ENCODE data around the gene MPP4. TPM values are rescaled to one million over a fixed set of nuclear protein-coding genes. Genes with fewer than 3 reads are reported as not detected.

MPP4 gene
- total RNA-seq, 1 donor from 2014 or later = not detected

DNA sequence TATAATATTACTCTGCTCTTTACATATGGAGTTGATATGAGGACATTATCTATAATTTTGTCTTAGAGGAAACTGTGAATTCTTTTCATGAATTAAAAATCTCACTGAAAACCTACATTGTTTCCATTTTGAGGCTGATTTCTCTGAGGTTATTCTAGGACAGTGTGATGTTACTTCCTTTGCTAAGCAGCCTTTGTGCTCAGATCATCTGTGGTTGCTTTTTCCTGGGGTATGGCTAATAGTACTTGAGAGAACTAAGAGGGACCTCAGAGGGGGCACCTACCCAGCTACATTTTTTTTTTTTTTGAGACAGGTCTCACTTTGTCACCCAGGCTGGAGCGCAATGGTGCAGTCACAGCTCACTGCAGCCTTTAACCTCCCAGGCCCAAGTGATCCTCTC lies 8.7 kb upstream of the MPP4 start:
- FAIRE-seq = no peak
- H3K27me3 ChIP-seq (ENCODE audit: control insufficient read depth, insufficient read depth, low read length) = no peaks in the 10 kb centered on the region
- H3K4me3 ChIP-seq (ENCODE audit: low read depth, low read length) = no peak overlapping the region
- peaks cover 4% of the 10 kb centered on the region for H3K36me3 ChIP-seq (ENCODE audit: control insufficient read depth, insufficient read depth, low read length)
- TF ChIP-seq, protein P1, sequence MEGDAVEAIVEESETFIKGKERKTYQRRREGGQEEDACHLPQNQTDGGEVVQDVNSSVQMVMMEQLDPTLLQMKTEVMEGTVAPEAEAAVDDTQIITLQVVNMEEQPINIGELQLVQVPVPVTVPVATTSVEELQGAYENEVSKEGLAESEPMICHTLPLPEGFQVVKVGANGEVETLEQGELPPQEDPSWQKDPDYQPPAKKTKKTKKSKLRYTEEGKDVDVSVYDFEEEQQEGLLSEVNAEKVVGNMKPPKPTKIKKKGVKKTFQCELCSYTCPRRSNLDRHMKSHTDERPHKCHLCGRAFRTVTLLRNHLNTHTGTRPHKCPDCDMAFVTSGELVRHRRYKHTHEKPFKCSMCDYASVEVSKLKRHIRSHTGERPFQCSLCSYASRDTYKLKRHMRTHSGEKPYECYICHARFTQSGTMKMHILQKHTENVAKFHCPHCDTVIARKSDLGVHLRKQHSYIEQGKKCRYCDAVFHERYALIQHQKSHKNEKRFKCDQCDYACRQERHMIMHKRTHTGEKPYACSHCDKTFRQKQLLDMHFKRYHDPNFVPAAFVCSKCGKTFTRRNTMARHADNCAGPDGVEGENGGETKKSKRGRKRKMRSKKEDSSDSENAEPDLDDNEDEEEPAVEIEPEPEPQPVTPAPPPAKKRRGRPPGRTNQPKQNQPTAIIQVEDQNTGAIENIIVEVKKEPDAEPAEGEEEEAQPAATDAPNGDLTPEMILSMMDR (IDR thresholded peaks at IDR 0.05; ENCODE audit: insufficient read depth, low read length, severe bottlenecking) = no peak
- no peak for DNase-seq (ENCODE audit: low read depth)

DNA sequence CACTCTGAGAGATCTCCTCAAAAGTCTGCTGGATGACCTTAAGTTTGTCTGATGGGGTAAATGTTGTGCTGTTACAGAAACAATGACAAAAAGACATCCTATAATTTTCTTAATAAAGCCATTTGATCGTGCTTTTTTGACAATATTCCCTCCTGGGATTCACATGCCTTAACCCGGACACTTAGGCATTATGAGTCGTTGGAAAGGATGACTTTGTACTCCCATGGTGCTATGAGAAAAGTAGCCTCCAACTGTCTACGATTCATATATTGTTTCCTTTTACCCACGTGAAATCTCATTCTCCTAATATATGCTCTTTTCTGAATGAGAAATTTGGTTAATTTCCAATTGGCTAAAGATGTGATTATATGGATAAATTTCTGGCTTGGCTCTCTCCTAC lies 6.1 kb upstream of the MPP4 start:
- H3K36me3 ChIP-seq (ENCODE audit: control insufficient read depth, insufficient read depth, low read length) = peaks cover 4% of the 10 kb centered on the region
- H3K4me3 ChIP-seq (ENCODE audit: low read depth, low read length) = no peak overlapping the region
- TF ChIP-seq, protein P1 (IDR thresholded peaks at IDR 0.05; ENCODE audit: insufficient read depth, low read length, severe bottlenecking) = no peak
- DNase-seq (ENCODE audit: low read depth) = no peak
- FAIRE-seq = no peak
- H3K27me3 ChIP-seq (ENCODE audit: control insufficient read depth, insufficient read depth, low read length) = no peaks in the 10 kb centered on the region

DNA sequence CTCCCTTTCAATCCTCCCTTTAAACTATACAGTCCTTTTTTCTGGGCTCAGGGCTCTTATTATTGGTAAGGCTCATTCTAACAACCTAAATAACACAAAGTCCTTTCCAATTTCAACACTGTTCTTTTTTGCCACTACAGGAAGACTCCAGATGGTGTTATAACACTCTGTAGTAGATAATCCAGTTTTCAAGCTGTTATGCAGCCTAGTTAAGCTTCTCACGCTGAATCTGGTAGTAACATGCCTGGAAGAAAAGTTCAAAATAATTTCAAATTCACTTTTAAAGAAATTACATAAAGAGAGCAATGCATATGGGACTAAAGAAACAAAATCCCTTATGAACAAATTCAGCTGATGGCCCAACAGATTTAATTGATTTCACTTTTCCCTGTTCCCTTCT lies 3.2 kb upstream of the MPP4 start:
- Histone ChIP-seq H3K36me3 (ENCODE audit: control insufficient read depth, insufficient read depth, low read length) (no peaks in the 10 kb centered on the region), H3K27me3 (ENCODE audit: control insufficient read depth, insufficient read depth, low read length) (no peaks in the 10 kb centered on the region), H3K4me3 (ENCODE audit: low read depth, low read length) (no peak overlapping the region)
- DNase-seq (ENCODE audit: low read depth) = no peak
- FAIRE-seq = no peak
- TF ChIP-seq, protein P1 (IDR thresholded peaks at IDR 0.05; ENCODE audit: insufficient read depth, low read length, severe bottlenecking) = no peak

DNA sequence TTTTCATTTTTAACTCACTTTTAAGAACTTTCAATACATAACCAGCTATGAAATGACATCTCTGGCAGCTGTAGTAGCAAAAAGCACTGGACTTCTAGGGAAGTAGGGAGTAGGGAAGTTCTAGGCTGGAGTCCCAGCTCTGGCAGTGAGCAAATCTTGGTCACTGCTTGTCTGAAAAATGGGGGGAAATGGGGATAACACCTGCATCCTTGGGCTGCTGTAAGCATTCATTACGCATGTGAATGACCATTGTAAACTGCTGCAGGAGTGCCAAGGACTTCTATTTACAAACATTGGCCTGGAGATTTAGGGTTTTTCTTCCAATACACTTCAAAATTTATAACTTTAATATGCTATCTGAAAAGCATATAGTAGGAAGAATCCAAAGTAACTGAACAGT lies 972 bp upstream of the MPP4 start:
- TF ChIP-seq, protein P1 (IDR thresholded peaks at IDR 0.05; ENCODE audit: insufficient read depth, low read length, severe bottlenecking) = no peak
- Histone ChIP-seq H3K27me3 (ENCODE audit: control insufficient read depth, insufficient read depth, low read length) (no peaks in the 10 kb centered on the region), H3K36me3 (ENCODE audit: control insufficient read depth, insufficient read depth, low read length) (no peaks in the 10 kb centered on the region), H3K4me3 (ENCODE audit: low read depth, low read length) (no peak overlapping the region)
- no peak for FAIRE-seq
- DNase-seq (ENCODE audit: low read depth) = no peak

DNA sequence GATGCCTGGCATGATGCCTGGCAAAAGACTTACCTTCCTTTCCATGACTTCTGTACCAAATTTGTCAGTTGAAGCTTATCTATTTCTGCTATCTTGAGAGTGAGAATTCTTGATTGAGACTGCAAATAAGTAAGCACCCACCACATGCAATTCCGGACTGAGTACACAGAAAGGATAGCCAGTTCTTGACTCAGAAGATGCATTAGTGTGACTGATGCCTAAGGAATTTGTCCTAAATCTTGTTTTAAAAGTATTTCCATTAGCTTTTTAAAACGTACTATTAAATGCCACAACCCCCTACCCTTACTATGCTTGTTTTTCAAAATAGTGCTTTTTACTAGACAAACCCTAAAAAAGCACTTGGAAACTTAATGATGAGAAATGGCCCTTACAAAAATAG lies 545 bp downstream of the MPP4 start:
- no peaks in the 10 kb centered on the region for H3K27me3 ChIP-seq (ENCODE audit: control insufficient read depth, insufficient read depth, low read length)
- FAIRE-seq (no peak), DNase-seq (ENCODE audit: low read depth) (peak; percentile 28)
- H3K4me3 ChIP-seq (ENCODE audit: low read depth, low read length) = no peak overlapping the region
- no peaks in the 10 kb centered on the region for H3K36me3 ChIP-seq (ENCODE audit: control insufficient read depth, insufficient read depth, low read length)
- TF ChIP-seq, protein P1 (IDR thresholded peaks at IDR 0.05; ENCODE audit: insufficient read depth, low read length, severe bottlenecking) = no peak

DNA sequence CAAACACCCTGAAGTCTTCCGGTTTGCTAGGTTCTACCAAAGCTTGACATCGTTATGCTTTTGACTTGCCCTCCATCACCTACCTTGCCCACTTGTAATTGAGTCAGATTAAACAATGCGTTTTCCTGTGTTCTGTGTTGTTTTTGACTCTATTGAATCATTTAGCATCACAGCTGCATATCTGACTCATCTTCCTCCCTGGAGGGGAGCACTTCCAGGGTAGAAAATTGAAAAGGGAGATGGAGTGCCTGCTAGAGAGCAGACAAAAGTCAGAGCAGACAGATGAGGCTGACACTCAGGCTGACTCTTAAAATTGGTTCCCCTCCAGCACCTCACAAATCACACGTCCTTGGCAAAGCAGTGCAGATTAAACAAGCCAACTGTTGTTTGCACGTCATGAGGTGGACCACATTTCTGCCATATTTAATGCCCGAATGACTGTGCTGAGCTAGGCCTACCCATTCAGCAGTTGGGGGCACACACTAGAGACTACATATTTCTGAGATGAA lies 2.2 kb downstream of the MPP4 start:
- no peak overlapping the region for H3K4me3 ChIP-seq (ENCODE audit: low read depth, low read length)
- TF ChIP-seq, protein P1 (IDR thresholded peaks at IDR 0.05; ENCODE audit: insufficient read depth, low read length, severe bottlenecking) = no peak
- no peaks in the 10 kb centered on the region for H3K36me3 ChIP-seq (ENCODE audit: control insufficient read depth, insufficient read depth, low read length)
- FAIRE-seq (no peak), DNase-seq (ENCODE audit: low read depth) (peak; percentile 72)
- no peaks in the 10 kb centered on the region for H3K27me3 ChIP-seq (ENCODE audit: control insufficient read depth, insufficient read depth, low read length)
